Loucy (cell line): ENCODE results near the gene ADAMTSL2.

Experiments
- EZH2phosphoT487 ChIP-seq: fragments of 200-600 bp; IDR thresholded peaks from 2 replicates; pipeline ENCODE4 v1.6.1; 2018; ENCODE audit warnings: antibody characterized with exemption, mild to moderate bottlenecking, moderate library complexity, borderline replicate concordance
- TF ChIP-seq, protein P1 (sequence below): fragments of 200-600 bp; sonication (generic); conservative IDR thresholded peaks from 2 replicates; pipeline ENCODE4 v1.5.1; 2014; ENCODE audit warnings: mild to moderate bottlenecking, antibody characterized with exemption, low read length

- TF ChIP-seq, protein P1, sequence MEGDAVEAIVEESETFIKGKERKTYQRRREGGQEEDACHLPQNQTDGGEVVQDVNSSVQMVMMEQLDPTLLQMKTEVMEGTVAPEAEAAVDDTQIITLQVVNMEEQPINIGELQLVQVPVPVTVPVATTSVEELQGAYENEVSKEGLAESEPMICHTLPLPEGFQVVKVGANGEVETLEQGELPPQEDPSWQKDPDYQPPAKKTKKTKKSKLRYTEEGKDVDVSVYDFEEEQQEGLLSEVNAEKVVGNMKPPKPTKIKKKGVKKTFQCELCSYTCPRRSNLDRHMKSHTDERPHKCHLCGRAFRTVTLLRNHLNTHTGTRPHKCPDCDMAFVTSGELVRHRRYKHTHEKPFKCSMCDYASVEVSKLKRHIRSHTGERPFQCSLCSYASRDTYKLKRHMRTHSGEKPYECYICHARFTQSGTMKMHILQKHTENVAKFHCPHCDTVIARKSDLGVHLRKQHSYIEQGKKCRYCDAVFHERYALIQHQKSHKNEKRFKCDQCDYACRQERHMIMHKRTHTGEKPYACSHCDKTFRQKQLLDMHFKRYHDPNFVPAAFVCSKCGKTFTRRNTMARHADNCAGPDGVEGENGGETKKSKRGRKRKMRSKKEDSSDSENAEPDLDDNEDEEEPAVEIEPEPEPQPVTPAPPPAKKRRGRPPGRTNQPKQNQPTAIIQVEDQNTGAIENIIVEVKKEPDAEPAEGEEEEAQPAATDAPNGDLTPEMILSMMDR: no peak
- no peak for TF ChIP-seq EZH2phosphoT487
Measured at GRCh38 chr9:133581011-133581410, 46.5 kb downstream of the ADAMTSL2 start.
